ENCODE results near the gene SERINC5.
"Not testable (repeated sequence)": the region's sequence is repeated elsewhere in the genome, so short reads cannot be mapped to it uniquely, and the experiment has no call there.

The SERINC5 gene

DNA sequence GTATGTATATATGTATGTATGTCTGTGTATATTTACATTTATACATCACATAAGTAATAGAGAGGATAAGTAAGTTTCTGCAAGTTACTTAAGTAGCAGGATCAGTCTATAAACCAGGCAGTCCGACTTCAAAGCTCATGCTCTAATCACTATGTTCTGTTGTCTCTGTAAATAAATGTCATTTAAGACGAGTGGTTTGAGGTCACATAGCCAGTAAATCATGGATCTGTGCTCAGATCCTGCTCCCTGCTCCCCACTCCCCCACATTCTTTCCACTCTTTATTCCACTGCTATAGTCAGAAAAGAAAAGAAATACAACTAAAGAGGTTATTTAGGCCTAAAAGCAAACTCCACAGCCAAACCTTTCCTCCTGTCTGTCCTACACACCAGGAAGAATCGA, 90.4 kb downstream of the SERINC5 start:
- no peak for DNase-seq

DNA sequence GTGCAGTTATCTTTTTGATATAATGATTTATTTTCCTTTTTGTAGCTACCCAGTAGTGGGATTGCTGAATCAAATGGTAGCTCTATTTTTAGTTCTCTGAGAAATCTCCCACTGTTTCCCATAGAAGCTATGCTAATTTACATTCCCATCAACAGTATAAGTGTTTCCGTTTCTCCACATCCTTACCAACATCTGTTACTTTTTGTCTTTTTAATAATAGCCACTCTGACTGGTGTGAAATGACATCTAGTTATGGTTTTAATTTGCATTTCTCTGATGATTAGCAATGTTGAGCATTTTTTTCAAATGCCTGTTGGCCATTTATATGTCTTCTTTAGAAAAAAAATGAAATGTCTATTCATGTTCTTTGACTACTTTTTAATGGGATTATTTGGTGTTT, 94.7 kb downstream of the SERINC5 start:
- no peak for DNase-seq

DNA sequence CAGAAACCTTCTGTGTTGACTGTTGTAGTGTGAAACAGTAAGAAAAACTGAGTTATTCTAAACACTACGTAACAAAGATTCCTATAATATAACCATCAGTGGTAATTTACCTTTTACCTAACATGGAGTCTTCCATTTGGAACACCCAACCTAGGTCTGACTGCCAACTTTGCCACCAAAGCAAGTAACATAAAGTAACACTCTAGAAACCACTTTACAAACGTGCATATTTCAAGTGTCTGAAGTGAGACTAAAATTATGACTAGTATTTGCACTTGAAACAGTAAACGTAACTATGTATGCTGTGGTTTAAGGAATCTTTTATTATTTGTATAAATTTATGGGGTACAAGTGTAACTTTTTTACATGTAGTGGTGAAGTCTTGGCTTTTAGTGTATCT, 95.6 kb downstream of the SERINC5 start:
- no peak for DNase-seq

GRCh38 chr5:80159133-80159815, 96.6 kb downstream of the SERINC5 start:
- no peak for DNase-seq

GRCh38 chr5:80156156-80156555, 99.7 kb downstream of the SERINC5 start:
- no peak for DNase-seq

DNA sequence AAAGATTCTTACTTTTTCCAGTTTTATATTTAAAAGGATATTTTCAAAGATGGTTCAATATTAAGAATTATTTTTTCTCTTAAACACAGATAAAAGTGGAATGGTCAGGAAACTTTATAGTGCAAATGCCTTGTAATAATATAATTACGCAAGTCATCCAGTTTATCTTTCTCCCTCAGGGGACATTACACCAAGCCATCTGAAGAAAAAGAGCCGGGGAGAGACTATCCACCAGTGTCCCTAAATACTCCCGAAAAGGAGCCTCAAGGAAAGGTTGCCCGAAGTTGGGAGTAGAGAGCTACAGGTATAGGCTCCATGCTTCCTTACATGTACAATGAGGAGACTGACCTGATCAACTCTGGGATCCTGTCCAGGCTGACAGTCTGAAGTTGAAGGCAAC, 101.1 kb downstream of the SERINC5 start:
- no peak for DNase-seq

DNA sequence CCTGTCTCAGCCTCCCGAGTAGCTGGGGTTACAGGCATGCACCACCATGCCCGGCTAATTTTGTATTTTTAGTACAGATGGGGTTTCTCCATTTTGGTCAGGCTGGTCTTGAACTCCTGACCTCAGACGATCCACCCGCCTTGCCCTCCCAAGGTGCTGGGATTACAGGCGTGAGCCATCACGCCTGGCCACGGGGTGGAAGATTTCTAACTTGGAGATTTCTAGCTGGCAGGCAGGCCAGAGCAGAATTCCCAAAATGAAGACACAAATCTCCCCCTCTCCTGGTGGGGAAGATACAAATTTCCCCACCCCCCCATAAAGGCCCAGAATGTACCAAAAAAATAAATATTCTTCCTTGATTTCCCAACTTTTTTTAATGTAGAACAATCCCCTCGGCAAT, 101.6 kb downstream of the SERINC5 start:
- not testable (repeated sequence) for DNase-seq

DNA sequence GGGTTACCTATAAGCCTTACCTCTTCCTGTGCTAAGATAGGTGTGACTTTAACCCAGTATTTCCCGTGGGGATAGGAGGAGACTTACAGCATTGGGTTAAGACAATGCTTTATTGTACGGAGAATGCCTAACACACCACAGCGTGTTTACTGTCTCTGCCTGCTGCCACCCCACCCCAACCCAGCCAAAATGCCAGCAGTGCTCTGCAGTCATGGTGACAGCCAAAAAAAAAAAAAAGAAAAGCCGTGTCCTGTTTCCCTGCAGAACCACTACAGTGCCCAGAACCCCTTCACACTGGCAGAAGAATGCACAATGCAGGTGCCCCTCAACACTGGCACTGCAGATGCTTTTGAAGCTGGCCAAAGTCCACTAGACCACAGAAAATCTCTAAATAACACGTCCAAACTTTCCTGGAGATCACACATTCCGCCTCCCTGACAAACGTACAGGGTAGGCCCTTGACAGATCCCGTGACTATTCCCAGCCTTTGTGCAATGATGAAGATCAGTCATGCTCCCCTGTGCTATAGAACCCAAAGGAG, 102.2 kb downstream of the SERINC5 start:
- no peak for DNase-seq

GRCh38 chr5:80152778-80153177, 103.1 kb downstream of the SERINC5 start:
- no peak for DNase-seq

- no peak for DNase-seq
Observed at GRCh38 chr5:80151890-80152289, 104.0 kb downstream of the SERINC5 start.

DNA sequence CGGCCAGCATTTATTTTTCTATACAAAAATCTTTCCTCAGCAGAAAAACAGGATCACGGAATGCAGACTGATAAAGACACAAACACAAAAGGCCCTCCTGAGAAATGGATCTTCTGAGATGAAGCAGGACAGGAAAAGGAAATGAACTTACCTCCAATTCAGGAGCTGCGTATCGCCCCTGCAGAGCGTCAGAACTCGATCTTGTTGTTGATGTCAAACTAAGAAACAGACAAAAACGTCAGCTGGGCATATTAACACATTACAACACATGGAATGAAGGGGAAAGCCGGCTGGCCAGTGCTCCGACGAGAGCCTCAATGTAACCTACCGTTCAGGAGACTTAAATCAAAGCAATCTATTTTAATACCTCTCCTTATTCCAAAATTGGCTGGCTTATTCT, 105.1 kb downstream of the SERINC5 start:
- DNase-seq, result no peak

DNA sequence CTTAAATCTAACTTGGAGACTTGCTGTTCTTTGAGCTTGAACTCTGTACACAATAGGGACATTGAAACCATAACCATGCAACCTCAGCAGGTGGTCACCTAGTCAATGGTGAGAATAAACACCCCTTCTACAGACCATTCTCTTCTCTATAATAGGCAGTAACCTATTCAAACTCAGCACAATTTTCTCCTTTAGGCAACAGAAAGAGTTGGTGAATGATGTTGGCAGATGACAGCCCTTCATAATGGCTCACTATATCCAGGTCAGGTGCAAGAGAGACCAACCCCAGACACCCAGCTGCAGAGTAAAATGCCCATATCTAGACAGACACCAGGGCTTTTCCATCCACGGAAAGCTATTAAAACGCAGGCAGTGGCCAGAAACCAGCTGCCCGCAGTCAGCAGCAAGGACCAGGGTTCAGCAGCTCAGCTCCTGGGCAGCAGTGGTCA, 106.7 kb downstream of the SERINC5 start:
- no peak for DNase-seq

DNA sequence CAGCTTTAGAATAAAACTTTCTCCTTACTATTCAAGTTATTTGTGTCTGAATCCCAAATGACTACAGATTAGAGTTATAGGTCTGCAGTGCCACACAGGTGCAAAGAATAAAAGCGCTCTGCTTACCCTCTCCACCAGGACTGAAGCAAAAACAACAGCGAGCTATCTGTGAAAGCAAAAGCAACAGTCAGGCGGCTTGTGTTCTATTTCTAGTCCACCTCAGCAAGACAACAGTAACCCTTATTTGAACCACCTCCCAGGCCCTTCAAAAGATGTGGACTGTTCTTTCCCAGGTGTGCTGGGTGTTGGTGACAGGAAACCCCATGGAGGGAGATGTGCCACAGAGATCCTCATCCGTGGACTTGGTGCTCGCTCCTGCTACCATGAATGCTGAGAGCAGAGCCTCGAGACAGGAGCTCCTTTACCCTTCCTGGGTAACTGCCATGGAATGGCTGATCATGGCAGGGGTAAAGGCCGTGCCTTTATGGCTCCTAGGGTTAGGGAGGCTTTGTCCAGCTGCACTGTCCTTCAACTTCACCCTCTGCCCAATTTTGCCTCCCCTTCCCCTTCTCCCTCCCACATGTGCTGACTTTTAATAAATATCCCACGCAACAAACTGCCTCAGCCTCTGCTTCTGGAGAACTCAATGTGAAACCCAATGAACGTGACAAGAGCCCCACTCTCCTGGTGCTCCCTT, 108.6 kb downstream of the SERINC5 start:
- DNase-seq, result no peak

DNA sequence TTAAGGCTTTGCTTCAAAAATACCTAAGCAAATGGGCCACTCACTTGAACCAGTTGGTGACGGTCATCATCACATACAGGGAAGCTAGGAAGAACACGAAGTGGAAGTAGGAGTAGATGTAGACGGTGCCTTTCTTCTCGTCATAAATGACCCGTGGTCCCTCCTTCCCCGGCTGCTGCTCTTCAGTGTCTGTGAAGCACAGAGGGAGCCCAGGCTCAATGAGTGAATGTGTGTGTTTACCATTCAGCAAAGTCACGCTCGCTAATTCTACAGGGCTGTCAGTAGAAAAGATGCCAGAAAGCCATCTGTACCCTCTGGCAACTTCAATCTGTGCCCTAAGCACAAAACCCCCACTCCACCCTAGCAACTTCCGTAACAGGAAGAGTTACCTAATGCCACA, 109.8 kb downstream of the SERINC5 start:
- DNase-seq, result no peak

DNA sequence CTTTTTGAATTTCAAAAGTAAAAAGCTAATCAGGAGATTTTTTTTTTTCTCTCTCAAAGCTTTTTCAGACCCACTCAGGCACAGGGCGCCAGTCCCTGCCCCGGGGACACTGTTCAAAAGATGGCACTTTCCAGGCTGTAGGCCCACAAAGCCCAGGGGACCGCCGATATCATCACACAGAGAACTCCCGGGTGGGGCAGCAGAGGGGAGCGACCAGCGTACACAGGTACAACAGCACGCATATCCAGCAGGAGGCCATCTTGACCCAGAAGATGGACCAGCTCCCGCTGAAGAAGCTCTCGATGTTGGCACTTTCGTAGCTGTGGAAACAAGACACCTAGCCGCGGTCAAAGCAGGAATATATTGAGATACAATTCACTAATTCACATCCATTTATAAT, 112.4 kb downstream of the SERINC5 start:
- DNase-seq, result no peak

- DNase-seq, result no peak
Observed at GRCh38 chr5:80142996-80143395, 112.9 kb downstream of the SERINC5 start.

- no peak for DNase-seq
Observed at GRCh38 chr5:80141681-80142080, 114.2 kb downstream of the SERINC5 start.

- no peak for DNase-seq
Observed at GRCh38 chr5:80141147-80141671, 114.6 kb downstream of the SERINC5 start.

DNA sequence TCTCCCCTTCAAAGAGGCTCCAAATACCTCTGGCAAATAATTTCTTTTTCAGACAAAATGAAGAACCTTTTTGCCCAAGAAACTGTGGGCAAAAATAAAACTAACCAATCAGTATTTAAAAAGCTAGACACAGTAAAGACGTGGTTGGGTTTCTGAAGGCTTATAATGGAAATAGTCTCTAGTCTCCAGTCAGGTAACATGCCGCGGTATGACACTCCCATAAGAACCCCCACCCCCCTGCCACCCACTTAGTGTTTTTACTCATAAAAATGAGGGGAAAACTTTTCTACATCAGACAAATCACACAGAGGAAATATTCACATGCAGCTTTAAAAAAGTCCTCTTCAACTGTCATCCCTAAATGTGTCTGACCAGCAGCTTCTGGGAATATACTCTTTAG, 115.4 kb downstream of the SERINC5 start:
- DNase-seq, result no peak

DNA sequence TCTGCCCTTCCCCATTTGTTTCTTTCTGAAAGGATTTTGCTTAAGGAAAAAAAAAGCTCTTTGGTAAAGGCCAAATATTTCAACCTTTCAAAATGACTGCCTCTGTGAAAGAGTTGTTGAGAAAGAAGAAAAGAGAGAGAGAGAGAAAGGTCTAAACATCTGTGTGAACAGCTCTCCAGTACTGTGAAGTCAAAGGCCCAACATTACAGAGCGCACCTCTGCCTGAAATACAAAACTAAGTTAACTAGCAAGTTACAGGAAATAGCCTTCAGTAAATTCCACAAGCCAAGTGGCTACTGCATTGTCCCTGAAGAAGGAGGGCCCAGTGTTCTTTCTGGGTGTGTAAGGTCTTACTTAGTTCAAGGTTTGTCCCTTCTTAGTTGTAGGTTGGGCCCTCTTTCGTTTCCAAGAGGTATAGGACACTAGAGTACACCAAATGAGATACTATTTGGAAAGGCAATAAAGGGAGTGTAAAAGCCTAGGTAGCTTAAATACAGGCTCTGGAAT, 116.3 kb downstream of the SERINC5 start:
- DNase-seq, result no peak

GRCh38 chr5:80138486-80138885, 117.4 kb downstream of the SERINC5 start:
- no peak for DNase-seq

GRCh38 chr5:80136798-80137197, 119.0 kb downstream of the SERINC5 start:
- not testable (repeated sequence) for DNase-seq

- DNase-seq, result no peak
Observed at GRCh38 chr5:80134876-80135275, 121.0 kb downstream of the SERINC5 start.

- DNase-seq, result no peak
Observed at GRCh38 chr5:80129146-80129545, 126.7 kb downstream of the SERINC5 start.
